Brain microvascular endothelial cell (primary cell): ENCODE results near the gene MBTD1.
"Not testable (repeated sequence)": the region's sequence is repeated elsewhere in the genome, so short reads cannot be mapped to it uniquely, and the experiment has no call there.

ENCODE experiments used
- DNase-seq: peaks from one replicate; pipeline ENCODE4 v3.0.0-alpha.2; 2020
- H3K27ac ChIP-seq: fragments of 250-450 bp; sonication (Bioruptor Pico); 2 replicates; pipeline ENCODE4 v1.5.1; 2020; ENCODE audit warnings: mild to moderate bottlenecking, moderate library complexity
- H3K27me3 ChIP-seq: fragments of 250-450 bp; sonication (Bioruptor Pico); replicated peaks from 2 replicates; pipeline ENCODE4 v1.5.1; 2020; ENCODE audit warnings: mild to moderate bottlenecking
- H3K36me3 ChIP-seq: fragments of 250-450 bp; sonication (Bioruptor Pico); replicated peaks from 2 replicates; pipeline ENCODE4 v1.5.1; 2020; ENCODE audit warnings: mild to moderate bottlenecking
- H3K4me3 ChIP-seq: 2 replicates; pipeline ENCODE4 v1.5.1; 2011; ENCODE audit warnings: low read depth, mild to moderate bottlenecking, control low read depth, low read length, moderate library complexity
- CTCF ChIP-seq: IDR thresholded peaks from 2 replicates; pipeline ENCODE4 v1.5.1; 2011; ENCODE audit warnings: low read depth, mild to moderate bottlenecking, moderate library complexity, low read length, control low read depth, inconsistent platforms; ENCODE audit errors: missing control alignments
- in situ Hi-C: cut with HindIII; loops from 2 replicates; pipeline ENCODE4 v1.10.0; 2017; ENCODE audit warnings: low sequenced_read_pairs, low pct_ligation_motif_present

MBTD1 gene

GRCh38 chr17:51228161-51228560, 31.7 kb downstream of the MBTD1 start:
- H3K36me3 ChIP-seq: peaks cover 3% of the 10 kb centered on the region
- H3K27ac ChIP-seq: no peak overlapping the region
- no peak for TF ChIP-seq CTCF
- DNase-seq: peak; percentile 22
- no peak overlapping the region for H3K4me3 ChIP-seq
- in situ Hi-C loops: no loop called here
- H3K27me3 ChIP-seq: no peaks in the 10 kb centered on the region

GRCh38 chr17:51225523-51225922, 34.3 kb downstream of the MBTD1 start:
- in situ Hi-C loops, H3K4me3 ChIP-seq, H3K27ac ChIP-seq, H3K27me3 ChIP-seq, DNase-seq, H3K36me3 ChIP-seq: not testable (repeated sequence)

- Histone ChIP-seq H3K4me3 (no peak overlapping the region), H3K27me3 (no peaks in the 10 kb centered on the region), H3K36me3 (peaks cover 8% of the 10 kb centered on the region), H3K27ac (no peak overlapping the region)
- TF ChIP-seq CTCF: no peak
- in situ Hi-C loops: no loop called here
- DNase-seq: no peak
Measured at GRCh38 chr17:51224402-51225262, 35.2 kb downstream of the MBTD1 start.

GRCh38 chr17:51221322-51221721, 38.5 kb downstream of the MBTD1 start:
- TF ChIP-seq CTCF: no peak
- Histone ChIP-seq H3K36me3 (peaks cover 15% of the 10 kb centered on the region), H3K27ac (no peak overlapping the region), H3K4me3 (no peak overlapping the region), H3K27me3 (no peaks in the 10 kb centered on the region)
- DNase-seq: no peak
- in situ Hi-C loops: no loop called here

GRCh38 chr17:51217946-51218345, 41.9 kb downstream of the MBTD1 start:
- Histone ChIP-seq H3K27me3 (no peaks in the 10 kb centered on the region), H3K36me3 (peaks cover 12% of the 10 kb centered on the region), H3K4me3 (no peak overlapping the region), H3K27ac (no peak overlapping the region)
- TF ChIP-seq CTCF: no peak
- in situ Hi-C loops: no loop called here
- no peak for DNase-seq

- peaks cover 14% of the 10 kb centered on the region for H3K36me3 ChIP-seq
- H3K4me3 ChIP-seq: no peak overlapping the region
- in situ Hi-C loops: no loop called here
- DNase-seq: no peak
- TF ChIP-seq CTCF: no peak
- no peak overlapping the region for H3K27ac ChIP-seq
- no peaks in the 10 kb centered on the region for H3K27me3 ChIP-seq
Measured at GRCh38 chr17:51214920-51215319, 44.9 kb downstream of the MBTD1 start.
